ENCODE results near the gene KIF26A.

Gene KIF26A

DNA sequence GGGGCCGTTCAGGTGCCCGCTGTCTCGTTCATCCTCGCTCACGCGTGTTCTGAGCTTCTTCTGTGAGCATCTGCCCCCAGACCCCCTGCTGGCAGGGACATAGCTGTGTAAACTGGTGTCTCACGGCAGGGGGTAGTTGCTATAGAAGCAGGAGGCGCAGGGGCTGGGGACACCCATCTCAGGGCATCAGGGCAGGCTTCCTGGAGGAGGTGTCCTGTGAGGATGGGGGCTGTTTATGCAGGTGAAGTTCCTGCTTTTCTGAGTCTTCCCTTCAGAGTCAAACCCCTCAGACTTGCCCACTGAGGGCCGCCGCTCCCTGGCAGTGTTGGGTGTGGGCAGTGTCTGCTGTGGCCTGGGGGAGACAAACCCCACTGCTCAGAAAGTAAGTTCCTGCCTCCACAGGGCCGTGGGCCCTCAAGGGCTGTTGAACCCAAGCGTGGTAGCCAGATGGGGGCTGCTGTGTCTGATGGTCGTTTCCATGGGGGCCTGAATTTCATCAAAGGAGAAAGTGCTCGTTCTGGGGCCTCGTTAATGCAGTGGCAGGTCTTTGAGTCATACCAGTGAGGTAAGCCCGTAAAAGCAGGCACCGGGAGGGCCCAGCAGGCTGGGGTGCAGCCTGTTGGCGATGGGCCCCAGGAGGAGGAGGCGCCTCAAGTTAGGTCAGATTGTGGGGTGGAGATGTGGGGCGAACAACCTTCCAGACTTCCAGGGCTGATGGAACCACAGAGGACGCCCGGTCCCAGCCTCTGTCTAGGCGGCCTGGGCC lies 23.4 kb downstream of the KIF26A start:
- DNase-seq, result no peak

DNA sequence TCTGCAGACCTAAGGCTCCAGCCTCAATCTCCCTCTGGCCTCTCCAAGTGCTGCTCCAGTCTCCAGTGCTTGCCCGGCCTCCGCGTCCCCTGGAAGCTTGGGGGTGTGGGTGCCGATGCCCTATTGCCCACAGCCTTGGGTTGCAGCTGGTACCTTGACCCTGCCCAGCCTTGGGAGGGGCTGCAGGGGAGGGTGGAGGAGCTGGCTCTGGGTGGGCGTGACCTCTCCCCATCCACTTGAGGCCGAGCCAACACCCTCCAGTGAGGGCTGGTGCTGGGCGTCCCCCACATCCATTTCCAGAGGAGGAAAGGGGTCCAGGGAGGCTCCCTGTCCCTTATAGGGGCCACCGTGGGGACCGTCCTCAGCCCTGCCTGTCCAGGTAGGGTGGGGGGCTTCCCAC lies 24.1 kb downstream of the KIF26A start:
- no peak for DNase-seq

DNA sequence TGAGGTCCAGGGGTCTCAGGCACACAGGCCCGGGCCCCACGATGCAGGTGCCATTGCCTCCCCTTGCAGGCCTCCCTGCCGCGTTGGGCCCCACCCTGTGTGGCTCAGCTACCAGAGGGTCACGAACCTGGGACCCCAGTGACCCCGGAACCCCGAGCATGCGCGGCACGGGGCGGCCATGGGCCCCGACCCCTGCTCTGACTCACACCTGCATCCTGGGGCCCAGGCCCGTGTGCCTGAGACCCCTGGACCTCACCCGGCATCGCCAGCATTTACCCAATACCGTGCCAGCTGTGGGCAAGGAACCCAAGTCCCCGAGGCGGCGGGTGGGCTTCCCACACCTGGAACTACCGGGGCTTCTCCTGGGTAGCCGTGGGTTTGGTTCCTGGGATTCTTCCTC lies 25.2 kb downstream of the KIF26A start:
- no peak for DNase-seq

DNA sequence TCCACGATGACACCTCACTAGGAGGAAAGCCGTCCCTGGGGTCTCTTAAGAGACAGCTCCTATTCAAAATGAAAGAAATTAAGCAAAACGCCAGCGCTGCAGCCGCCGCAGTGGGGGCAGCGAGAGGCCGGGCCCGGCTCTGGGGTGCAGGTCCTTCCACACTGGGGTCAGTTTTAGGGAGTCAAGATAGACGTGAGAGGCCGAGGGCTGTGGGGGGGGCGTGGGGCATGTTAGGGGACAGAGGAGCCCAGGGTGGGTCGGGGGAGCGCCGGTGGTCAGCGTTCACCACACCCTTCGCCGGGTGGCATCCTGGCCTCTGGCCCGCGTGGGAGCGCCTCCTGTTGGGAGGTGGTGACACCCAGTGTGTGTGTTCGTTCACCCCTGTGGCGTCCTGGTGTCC lies 25.7 kb downstream of the KIF26A start:
- no peak for DNase-seq

DNA sequence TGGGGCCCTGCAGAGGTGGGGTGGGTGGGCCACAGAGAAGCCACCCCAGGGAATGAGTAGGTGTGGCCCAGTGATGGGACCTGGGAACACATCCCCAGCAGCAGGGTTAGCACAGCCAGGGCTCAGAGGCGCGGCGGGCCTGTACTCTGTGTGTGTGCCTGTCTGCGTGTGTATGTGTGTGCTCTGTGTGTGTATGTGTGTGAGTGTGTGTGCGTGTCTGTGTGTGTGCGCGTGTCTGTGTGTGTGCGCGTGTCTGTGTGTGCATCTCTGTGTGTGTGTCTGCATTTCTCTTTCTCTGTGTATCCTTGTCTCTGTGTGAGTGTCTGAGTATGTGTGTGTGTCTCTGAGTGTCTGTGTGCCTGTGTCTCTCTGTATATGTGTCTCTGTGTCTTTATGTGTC lies 26.1 kb downstream of the KIF26A start:
- no peak for DNase-seq

DNA sequence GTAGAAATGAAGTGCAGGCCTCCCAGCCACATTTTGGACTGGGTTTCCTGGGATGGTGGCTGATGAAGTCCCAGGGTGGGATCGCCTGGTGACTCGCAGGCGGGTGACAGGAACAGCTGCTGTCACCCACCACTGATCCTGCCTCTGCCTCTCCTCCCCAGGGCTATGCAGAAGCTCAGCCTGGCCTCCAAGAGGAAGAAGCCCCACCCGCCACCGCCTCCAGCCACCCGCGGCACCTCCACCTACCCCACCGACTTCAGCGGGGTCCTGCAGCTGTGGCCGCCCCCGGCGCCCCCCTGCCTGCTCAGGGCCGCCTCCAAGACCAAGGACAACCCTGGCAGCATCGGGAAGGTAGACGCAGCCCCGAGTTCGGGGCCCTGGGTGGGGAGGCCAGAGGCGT lies 28.3 kb downstream of the KIF26A start:
- no peak for DNase-seq

DNA sequence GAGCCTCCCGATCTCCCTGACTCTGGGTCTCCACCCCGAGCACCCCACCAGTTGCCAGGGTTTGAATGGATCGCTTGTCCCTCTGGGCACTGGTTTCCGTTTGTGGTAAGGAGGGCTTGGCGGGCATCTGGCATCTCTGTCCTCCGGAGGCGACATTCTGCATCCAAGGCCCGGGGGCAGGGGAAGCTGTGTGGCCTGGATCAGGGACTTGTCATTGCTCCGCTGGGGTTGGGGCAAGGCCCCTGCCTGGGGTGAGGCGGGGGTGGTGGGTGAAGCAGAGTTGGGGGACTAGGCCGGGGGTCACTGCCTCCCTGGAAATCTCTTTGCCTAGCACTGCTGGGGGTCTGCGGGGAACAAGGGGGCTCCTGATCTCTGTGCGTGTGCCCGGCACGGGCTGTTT lies 30.2 kb downstream of the KIF26A start:
- no peak for DNase-seq

DNA sequence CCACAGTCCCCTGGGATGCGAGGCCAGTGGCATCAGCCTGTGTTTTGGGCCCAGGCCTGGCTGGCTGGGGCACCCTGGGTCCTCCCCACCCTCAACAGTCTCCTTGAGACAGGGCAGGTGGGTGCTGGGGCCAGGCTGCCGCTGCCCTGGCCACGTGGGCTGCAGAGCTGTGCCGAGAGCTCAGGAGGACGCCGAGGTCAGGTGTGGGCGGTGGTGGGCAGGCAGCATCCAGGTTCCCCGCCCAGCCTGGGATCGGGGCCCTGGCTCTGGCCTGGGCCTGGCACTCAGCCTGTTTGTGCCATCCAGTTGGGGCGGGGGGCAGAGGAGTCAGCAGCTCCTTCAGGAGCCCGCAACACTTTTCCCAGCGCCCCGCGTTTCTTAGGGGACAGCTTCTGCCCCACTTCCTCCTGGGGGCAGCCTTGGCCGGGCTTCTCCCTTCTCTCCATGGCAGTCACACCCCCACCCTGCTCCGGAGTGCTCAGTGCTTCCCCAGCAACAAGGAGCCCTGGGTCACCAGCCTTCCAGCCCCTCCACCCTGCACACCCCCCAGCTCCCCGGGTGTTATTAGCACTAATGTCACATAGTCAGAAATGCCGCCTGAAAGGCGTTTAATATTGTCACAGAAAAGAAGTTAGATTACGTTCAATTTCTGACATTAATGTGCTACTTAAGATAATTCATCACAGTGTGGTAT lies 30.8 kb downstream of the KIF26A start:
- DNase-seq, result no peak

DNA sequence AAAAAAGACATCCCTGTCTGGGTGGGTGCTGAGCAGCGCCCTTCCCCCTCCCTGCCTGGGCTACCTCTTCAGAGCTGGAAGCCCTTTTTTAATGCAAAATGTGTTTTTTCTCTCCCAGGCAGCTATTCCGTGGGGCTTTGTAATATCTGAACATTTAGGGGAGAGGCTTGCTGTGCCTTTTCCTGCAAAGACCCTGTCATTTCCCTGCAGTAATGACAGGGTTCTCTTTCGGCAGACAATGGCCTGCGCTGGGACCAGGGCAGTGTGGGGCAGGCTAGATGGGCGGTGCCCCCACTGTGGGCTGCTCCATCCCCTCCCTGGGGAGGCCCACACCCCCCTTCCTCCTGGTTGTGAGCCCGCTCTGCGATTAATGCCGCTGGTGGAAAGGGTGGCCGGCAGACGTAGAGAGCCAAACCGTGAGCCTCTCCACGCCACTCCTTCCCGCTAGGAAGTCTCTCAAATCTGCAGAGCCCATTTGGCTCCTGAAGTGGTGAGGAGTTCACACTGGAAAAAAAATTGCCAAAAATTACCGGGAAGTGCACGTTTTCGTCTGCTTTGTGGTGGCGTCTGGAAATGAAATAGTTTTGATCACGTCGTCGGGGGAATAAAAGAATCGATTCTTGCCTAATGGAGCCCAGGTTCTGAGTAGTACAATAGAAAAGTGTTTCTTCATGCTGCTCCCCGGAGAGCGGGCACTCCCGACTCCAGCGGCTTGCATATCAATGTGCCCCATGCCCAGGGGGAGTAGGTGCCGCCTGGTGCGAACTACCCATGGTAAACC lies 31.5 kb downstream of the KIF26A start:
- no peak for DNase-seq

DNA sequence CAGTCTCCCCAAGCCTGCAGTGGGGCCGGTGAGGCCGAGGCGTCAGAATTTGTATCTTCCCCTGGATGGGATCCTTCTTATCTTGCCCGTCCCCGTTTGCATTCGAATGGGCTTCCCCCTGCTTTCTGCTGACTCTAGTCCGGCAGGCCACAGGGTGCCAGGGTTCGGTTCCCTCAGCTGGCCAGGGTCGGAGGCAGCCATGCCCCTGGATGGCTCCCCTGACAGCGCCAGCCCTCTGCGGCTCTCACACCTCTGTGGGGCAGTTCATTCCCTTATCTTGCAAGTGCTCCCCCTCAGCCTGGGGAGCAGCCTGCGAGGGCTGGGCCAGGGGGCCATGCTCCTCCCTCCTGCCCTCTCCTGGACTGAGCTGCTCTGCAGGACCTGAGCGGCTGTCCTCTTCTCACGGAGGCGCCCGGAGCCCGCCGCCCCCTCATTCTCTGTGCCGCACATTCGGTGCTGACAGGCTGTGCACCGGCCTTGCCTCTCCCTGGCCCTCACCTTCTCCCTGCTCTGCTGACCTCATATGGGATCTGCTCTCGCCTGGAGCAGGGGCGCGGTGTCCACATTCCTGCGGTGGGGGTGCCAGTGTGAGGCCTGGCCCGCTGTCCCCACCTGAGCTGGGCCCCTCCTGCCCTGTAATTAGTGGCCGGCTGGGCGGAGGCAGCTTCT lies 32.8 kb downstream of the KIF26A start:
- DNase-seq, result no peak

DNA sequence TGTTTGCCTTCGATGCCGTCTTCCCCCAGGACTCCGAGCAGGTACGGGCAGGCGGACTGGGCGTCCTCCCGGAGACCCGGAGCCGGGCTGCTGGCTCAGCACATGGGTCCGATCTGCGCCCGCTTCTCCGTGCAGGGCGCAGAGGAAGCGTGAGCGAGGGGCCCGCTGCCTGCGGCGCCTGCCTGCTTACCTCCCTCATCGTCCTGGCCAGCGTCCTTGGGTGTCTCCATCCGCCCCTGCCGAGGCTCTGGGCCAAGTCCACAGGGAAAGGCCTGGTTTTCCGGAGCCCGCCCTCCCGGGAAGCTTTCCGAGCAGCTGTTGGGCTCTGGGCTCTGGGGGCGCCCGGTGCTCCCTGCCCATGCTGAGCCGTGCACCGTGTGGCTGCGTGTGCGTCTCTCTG lies 33.5 kb downstream of the KIF26A start:
- DNase-seq, result no peak

DNA sequence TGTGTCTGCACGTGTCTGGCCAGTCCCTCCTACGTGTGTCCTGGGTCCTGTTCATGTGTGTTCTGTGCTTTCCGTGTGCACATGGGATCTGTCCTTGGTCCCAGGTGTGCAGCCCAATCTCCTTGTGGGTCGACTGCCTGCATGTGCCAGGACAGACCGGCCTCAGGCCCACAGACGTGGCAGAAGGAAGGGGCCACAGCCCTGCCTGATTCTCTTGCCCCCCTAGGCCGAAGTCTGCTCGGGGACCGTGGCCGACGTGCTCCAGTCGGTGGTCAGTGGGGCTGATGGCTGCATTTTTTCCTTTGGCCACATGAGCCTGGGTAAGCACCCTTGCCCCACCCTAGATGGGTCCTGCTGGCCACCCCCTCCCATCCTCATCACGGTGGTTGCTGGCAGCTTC lies 34.0 kb downstream of the KIF26A start:
- no peak for DNase-seq

DNA sequence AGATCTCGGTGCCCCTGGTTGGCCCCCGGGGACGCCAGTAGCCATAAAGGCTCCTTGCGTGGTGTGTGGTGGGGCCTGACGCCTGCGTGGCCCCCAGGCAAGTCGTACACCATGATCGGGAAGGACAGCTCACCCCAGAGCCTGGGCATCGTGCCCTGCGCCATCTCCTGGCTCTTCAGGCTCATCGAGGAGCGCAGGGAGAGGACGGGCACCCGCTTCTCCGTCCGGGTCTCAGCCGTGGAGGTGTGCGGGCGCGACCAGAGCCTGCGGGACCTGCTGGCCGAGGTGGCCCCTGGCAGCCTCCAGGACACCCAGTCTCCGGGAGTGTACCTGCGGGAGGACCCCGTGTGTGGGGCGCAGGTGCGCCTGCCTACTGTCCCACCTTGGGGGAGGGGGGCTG lies 34.5 kb downstream of the KIF26A start:
- DNase-seq, result no peak

DNA sequence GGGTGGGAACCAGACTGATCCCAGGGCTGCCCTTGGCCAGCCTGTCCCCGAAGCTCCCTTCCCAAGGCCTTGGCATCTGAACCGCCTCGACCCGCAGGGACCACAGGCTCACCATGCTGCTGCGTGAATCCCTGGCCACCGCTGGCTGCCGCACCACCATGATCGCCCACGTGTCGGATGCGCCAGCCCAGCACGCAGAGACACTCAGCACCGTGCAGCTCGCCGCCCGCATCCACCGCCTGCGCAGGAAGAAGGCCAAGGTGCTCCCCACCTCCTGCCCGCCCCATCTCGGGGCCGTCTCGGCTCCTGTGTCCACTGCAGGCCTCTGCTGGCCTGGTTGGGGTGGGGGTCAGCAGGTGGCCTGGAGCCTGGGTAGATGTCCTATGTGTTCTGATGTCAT lies 35.7 kb downstream of the KIF26A start:
- DNase-seq, result no peak

DNA sequence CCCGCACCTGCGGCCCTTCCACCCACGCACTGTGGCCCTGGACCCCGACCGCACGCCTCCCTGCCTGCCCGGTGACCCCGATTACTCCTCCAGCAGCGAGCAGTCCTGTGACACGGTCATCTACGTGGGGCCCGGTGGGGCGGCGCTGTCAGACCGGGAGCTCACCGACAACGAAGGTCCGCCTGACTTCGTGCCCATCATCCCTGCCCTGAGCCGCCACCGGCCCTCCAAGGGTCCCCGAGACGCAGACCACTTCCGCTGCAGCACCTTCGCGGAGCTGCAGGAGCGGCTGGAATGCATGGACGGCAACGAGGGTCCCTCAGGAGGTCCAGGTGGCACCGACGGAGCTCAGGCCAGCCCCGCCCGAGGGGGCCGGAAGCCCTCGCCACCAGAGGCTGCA lies 36.7 kb downstream of the KIF26A start:
- DNase-seq, result no peak

DNA sequence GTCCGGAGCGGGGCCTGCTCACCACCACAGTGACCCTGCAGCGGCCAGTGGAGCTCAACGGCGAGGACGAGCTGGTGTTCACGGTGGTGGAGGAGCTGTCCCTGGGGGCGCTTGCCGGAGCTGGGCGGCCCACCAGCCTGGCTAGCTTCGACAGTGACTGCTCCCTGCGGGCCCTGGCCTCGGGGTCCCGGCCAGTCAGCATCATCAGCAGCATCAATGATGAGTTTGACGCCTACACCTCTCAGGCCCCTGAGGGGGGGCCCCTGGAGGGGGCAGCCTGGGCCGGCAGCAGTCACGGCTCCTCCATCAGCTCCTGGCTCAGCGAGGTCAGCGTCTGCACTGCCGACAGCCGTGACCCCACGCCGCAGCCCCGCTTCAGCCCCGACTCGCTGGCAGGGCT lies 37.4 kb downstream of the KIF26A start:
- no peak for DNase-seq

DNA sequence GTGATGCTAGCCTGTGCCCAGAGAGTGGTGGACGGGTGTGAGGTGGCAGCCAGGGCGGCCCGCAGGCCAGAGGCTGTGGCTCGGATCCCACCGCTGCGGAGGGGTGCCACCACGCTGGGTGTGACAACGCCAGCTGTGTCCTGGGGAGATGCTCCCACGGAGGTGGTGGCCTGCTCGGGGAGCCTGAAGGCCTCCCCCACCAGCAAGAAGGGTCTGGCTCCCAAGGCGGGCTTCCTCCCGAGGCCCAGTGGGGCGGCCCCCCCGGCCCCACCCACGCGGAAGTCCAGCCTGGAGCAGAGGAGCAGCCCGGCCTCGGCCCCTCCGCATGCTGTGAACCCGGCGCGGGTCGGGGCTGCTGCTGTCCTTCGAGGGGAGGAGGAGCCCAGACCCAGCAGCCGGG lies 38.2 kb downstream of the KIF26A start:
- DNase-seq, result no peak

DNA sequence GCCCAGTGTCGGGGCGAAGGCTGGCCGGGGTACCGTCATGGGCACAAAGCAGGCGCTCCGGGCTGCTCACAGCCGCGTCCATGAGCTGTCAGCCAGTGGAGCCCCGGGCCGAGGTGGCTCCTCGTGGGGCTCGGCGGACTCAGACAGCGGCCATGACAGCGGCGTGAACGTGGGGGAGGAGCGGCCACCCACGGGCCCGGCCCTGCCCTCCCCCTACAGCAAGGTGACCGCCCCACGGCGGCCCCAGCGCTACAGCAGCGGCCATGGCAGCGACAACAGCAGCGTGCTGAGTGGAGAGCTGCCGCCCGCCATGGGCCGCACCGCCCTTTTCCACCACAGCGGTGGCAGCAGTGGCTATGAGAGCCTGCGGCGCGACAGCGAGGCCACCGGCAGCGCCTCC lies 39.0 kb downstream of the KIF26A start:
- no peak for DNase-seq

DNA sequence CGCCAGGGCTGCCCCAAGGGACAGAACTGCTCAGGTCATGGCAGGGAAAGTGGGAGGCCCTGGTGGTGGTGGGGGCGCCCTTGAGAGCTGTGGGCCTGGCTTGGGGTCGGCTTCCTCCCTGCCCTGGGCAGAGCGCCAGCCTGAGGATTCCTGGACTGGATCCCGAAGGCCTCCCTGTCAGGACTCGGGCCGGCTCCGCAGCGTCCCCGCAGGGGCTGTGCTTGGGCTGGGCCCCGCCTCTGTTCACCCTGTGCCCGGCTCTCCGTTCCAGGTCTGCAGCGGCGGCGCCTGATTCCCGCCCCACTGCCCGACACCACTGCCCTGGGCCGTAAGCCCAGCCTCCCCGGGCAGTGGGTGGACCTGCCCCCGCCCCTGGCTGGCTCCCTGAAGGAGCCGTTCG lies 39.9 kb downstream of the KIF26A start:
- DNase-seq, result no peak

DNA sequence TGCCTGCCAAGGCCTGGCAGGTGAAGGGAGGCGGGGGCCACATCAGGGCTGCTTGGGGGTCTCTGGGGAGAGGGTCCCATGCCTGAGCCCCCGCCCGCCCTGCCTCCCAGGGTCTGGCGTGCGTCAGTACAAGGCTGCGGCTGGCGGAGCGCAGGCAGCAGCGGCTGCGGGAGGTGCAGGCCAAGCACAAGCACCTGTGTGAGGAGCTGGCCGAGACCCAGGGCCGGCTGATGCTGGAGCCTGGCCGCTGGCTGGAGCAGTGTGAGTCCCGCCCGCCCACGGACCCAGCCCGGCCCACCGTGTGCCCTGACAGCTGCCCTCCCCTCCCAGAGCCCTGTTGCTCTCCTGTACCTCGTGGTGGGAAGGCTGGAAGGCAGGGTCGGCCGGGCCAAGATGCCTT lies 40.7 kb downstream of the KIF26A start:
- DNase-seq, result no peak

DNA sequence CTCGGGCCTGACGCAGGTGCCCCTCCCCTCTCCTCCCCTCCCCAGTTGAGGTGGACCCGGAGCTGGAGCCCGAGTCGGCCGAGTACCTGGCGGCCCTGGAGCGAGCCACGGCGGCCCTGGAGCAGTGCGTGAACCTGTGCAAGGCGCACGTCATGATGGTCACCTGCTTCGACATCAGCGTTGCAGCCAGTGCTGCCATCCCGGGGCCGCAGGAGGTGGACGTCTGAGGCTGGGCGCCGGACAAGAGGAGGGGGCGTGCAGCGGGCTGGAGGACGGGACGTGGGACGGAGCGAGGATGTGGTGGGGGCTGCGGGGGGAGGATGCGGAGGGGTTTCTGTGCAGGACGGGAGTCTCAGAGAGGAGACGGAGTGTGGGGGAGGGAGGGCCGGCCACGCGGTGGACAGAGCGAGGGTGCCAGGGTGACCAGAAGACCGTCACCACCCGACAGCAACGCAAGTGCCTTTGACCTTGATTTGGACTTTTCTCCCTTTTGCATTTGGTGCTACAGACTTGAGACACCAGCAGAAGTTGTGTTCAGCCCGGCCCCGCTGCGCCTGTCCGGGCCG lies 41.3 kb downstream of the KIF26A start:
- no peak for DNase-seq

DNA sequence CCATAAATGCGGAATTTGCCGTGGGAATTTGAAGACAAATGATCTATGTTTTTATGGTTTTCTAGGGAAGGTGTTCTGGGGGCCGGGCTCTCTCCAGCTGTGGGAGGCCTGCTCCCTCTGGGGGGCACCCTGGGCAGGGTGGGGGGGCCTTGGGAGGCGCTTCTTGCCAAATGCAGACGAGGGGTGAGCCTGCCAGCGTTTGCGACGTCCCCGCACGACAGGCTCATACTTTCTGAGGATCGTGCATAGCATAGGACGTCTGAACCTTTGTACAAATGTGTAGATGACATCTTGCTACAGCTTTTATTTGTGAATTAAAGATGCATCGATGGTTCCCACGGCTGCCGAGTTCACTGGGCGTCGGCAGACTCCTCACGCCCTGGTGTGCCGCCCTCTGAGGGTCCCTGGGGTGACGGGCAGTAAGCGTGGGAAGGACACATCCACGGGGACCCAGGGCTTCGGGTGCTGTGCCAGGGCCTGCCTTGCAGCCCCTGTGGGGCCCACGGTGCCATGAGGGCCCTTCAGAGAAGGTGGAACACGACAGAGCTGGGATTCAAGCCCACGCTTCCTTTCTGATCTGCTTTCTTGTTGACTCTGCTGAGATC lies 42.3 kb downstream of the KIF26A start:
- no peak for DNase-seq
